Sciatic nerve (tissue), 2 donors: ENCODE data around the gene FAM50A. TPM values are rescaled to one million over a fixed set of nuclear protein-coding genes. Genes with fewer than 3 reads are reported as not detected.

Source experiments
- ATAC-seq: fragments of 200-7000 bp; cut with Tn5 transposase; one replicate; pipeline ENCODE4 v1.9.1; 2020; ENCODE audit warnings: mild to moderate bottlenecking, moderate library complexity
- DNase-seq: peaks from one replicate; pipeline ENCODE4 v3.0.0-alpha.2; 2020; ENCODE audit warnings: low spot score
- intact Hi-C: fragments of 100-400 bp; cut with DNase I; formaldehyde crosslinking; loops from one replicate; pipeline ENCODE4 v1.14.2; 2022
- total RNA-seq: library from RNA; stranded (reverse); fragmentation: NEBNext Ultra II Directional; extraction: Animal tissue kit (Norgen Biotek cat#: 25700); gene quantifications from one replicate; pipeline ENCODE4 v1.2.1, GENCODE V29; 2021
- donor health status: DM: no; HTN: no; CAD: no.
- donor health status: DM: no; HTN: no; CAD: no.

The FAM50A gene
- total RNA-seq, 1 donor from 2014 or later = 51.1 TPM

DNA sequence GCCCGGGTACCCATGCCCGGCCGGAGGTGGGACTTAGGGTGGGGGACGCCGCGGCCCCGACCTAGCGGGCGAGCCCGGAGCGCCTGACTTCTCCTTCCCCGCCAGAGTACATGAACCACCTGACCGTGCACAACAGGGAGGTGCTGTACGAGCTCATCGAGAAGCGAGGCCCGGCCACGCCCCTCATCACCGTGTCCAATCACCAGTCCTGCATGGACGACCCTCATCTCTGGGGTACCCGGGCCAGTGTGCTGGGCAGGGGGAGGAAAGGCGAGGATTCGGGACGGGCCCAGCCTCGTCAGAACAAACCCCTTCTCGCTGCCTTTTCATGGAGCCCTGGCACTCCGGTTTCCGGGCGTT, 32.0 kb upstream of the FAM50A start:
- intact Hi-C loops = no loop called here
- ATAC-seq (peak; percentile 80), DNase-seq (peak; percentile 79)

DNA sequence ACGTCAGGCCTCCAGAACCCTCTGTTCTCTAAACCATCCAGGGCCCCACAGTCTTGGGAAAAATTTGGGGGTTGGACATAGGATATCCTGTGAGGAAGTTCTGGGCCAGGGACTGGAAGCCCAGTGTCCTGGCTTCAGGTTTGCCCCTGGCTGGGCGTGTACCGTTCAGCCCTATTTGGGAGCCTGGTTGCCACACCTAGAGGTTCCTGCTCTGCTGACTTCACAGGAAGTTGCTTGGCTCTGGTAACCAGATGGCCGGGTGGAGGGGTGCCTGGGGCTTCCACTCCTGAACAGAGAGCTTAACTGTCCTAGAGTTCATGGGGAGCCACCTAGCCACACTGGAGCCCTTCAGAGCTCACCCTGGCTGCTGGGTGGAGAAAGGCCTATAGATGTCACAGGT, 31.5 kb upstream of the FAM50A start:
- ATAC-seq = peak; percentile 27
- no peak for DNase-seq
- intact Hi-C loops = no loop called here

DNA sequence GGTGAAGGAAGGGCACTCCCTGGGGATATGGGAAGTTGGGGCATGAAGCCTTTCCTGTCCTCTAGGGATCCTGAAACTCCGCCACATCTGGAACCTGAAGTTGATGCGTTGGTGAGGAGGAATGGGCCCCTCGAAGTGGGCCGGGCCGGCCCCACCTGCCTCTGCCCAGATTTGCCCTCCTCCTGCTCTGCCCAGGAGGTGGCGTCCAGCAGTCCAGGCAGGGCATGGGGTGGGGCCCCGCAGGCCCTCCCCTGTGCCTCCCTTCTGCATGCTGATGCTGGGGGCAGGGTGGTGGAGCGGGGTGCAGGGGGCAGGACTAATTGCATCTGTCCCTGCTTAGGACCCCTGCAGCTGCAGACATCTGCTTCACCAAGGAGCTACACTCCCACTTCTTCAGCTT, 30.8 kb upstream of the FAM50A start:
- ATAC-seq (no peak), DNase-seq (no peak)
- intact Hi-C loops = no loop called here

DNA sequence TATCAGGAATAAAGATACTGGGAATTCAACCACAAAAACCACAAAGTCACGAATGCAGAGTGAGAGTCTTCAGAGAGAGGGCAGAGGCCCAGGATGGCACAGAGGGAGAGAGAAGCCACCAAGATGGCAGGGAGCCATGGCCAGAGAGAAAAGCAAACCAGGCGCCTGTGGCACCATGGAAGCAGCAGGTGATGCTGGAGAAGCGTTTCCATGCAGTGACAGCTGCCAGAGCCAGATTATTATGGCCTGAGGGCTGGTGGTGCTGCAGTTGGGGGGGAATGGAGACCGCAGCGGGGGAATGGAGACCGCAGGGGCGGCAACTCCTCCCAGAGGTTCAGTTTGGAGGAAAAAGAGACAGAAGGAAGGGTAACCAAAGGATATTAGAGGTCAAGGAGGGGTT, 26.8 kb upstream of the FAM50A start:
- DNase-seq = no peak
- no peak for ATAC-seq
- intact Hi-C loops = no loop called here

DNA sequence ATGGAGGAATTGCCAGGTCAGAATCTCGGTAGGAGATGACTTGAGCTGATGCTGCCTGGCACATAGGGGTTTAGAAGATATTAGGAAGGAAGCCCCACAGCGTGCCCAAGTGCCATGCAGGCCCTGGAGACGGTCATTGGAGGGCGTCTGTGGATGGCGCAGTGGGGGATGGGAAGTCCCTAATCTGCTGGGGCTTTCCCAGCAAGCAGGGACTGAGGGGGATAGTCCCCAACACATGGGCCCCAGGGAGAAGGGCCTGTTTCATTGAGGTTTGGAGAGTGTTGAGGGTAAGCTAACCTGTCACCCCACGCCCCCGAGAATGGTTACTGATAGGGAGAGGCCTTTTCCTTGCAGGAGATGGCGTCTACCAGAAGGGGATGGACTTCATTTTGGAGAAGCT, 24.8 kb upstream of the FAM50A start:
- ATAC-seq = no peak
- intact Hi-C loops = no loop called here
- DNase-seq = no peak

DNA sequence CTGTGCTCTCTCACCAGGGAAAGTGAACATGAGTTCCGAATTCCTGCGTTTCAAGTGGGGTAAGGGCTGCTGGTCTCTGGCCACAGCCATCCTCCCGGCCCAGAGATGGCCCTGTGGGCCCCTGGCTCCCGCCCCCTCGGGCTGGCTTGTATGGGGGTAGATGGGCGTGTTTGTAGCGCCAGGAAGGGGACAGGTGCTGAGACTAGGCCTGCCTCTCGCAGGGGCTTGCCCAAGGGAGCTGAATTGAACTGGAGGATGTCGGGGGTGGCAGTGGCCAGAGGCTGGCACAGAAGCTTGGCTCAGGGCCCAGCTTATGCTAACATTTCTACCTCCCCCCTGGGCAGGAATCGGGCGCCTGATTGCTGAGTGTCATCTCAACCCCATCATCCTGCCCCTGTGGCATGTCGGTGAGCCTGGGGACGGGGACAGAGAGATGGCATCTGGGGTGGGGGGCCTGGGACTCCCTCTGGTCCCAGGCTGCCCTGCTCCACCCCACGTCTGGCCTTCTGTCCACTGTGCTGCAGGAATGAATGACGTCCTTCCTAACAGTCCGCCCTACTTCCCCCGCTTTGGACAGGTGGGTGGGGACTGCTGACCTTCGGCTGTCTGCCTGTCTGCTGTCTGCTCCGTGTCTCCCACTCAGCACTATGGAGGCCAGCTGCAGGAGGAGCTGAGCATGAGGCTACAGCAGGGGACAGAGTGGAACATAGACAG, 24.1 kb upstream of the FAM50A start:
- intact Hi-C loops = no loop called here
- DNase-seq = no peak
- peak; percentile 21 for ATAC-seq

DNA sequence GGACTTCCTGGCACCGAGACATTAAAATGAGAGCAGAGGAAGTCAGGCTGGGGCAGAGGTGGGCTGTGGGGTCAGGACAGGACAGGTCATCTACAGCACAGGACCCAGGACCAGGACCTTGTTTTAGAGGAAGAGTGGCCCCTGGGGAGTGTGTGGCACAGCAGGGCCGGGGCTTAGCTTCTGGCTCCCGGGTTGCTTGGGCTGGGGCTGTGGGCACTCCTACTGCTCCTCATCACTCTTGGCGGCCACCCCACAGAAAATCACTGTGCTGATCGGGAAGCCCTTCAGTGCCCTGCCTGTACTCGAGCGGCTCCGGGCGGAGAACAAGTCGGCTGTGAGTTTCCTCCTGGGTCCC, 23.6 kb upstream of the FAM50A start:
- DNase-seq = no peak
- intact Hi-C loops = no loop called here
- ATAC-seq = peak; percentile 10

DNA sequence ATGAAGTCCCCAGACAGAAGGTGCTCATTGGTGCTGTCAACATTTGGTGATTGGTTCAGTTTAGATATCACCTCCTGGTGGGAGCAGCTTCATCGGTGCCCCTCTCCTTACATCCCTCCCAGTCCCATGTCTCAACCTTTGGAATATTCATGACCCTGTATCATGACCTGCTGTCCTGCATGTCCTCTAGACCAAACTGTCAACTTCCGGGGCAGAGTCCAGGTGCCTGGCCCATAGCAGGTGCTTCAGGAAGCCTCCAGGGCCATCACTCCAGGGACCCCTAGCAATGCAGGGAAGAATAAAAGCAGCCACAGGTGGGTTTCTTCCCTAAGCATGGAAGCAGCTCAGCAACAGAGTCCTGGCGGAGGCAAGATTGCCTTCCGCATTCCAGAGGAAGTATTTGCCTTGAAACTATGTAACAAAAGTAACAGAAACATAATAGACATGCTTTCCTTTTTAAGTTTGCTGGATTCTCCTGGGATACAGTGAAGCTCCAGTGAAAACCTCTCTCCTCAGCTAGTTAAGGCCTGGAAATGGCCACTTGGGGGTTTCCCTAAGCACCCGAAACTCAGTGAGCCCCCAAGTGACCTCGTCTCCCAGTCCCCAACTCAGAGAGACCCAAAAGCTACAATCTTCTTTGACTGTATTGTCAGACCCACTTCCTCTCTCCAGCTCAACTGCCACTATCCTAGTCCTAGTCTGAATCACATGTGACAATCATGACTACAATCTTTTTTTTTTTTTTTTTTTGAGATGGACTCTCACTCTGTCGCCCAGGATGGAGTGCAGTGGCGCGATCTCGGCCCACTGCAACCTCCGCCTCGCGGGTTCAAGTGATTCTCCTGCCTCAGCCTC, 16.8 kb upstream of the FAM50A start:
- intact Hi-C loops = no loop called here
- ATAC-seq (no peak), DNase-seq (no peak)

DNA sequence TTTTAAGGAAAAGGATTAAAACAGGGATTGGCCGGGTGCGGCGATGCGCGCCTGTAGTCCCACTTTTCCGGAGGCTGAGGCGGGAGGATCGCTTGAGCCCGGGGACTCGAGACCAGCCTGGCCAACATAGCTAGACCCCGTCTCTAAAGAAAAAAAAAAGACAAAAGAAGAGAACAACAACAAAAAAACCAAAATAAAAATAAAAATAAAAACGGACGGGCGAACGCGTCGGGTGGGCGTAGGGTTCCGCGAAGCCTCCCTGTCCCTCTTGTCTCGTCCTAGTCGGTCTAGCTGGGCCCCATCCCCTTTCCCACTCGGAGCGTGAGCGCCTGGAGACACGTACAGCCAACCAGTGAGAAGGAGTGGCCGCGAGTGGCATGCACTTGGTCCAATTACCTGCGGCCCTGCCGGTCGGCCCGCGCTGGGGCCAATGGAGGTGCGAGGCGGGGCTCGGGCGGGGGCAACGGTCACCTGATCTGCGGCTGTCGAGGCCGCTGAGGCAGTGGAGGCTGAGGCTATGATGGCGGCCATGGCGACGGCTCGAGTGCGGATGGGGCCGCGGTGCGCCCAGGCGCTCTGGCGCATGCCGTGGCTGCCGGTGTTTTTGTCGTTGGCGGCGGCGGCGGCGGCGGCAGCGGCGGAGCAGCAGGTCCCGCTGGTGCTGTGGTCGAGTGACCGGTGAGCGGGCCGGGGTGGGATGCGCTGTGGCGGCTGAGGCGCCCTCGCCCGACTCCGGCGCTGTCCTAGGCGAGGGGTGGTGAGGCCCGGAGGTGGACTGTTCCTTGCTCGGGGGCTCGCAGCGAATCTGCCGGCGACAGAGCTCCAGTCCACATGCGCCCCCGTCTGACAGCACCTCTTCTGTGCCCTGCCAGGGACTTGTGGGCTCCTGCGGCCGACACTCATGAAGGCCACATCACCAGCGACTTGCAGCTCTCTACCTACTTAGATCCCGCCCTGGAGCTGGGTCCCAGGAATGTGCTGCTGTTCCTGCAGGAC, 15.5 kb upstream of the FAM50A start, which contains the start of gene ATP6AP1:
TSS of gene ATP6AP1 (plus strand) at position 502 of the 996 bp plus-strand sequence. CDS start at position 518, 16 bp downstream.
- DNase-seq (peak; percentile 94), ATAC-seq (peak; percentile 98)
- intact Hi-C loops = no loop called here

DNA sequence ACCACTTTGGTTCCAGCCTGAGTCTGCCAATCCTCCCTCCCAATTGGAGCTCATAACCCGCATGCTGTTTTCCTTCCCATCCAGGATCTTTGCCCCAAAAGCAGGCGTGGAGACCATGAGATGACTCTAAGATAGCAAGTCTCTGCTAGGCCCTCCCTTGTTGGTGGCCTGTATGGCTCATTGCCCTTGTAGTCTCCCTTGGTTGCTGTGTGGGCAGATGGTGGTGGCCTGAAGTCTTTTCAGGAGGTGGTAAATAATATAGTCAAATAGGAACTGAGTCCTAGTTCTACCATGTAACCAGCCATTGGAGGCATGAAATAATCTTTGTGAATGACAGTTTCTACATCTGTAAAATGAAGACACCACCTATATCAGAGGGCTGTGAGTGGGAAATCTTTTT, 14.2 kb upstream of the FAM50A start:
- intact Hi-C loops = no loop called here
- no peak for DNase-seq
- no peak for ATAC-seq

DNA sequence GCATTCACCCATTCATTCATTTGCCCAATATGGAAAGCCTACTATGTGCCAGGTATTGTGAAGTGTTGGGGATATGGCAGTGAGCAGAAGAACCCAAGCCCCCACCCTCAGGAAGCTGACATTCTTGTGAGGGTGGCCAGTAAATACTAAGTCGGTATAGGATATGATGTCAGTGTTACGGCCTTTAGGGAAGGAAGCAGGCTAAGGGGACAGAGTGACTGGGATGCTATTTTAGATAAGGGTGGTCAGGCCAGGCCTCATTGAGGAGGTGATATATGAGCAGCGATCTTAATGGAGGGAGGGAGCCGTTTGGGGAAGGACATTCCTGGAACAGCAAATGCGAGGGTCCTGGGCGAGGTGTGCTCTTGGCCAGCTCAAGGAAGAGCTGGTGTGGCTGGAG, 13.5 kb upstream of the FAM50A start:
- DNase-seq (no peak), ATAC-seq (no peak)
- intact Hi-C loops = no loop called here

DNA sequence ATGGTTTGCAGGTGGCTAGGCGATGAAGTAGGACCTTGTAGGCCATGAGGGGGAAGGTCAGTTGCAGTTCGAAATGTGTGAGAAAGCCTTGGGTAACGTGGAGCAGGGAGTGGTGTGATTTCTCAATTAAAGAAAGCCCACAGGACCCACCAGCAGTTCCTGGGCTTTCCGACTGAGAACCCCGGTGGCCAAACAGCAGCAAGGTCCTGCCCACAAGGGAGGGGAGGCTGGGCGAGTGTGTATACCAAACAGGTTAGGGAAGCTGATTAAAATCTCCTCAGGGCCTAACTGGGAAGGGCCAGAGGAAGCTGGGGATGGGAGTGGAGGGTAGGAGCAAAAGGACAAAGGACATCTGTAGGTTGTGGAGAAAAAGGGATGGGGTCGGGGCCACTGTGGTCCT, 13.0 kb upstream of the FAM50A start:
- ATAC-seq (no peak), DNase-seq (no peak)
- intact Hi-C loops = no loop called here

DNA sequence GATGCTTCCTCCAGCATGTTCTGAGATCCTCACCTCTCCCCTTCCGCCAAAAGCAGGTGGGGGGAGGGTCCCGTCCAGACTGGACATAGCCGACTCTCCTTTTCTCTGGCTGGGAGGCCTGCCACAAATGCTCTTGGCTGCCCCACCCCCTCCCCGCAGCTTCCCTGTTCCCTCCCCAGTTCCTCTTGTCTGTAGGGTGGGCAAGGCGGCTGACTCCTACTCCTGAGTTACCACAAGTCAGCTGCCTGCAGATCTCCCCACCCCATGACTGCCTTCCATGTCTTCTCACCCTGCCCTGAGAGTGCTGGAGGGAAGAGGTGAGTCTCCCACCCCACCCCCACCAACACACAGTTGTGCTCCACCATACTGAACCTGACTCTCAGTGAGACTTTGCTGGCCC, 12.6 kb upstream of the FAM50A start:
- no peak for DNase-seq
- ATAC-seq = no peak
- intact Hi-C loops = no loop called here

DNA sequence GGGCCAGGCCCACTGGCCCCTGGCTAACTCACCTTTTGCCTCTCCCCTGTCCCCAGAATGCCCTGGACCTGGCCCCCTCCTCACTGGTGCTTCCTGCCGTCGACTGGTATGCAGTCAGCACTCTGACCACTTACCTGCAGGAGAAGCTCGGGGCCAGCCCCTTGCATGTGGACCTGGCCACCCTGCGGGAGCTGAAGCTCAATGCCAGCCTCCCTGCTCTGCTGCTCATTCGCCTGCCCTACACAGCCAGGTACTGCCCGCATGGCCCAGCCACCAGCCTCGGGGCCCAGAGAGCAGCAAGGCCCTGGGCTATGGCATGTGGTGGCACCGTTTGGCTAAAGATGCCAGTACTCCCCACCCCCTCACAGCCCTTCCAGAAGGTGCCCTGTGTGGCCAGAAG, 11.7 kb upstream of the FAM50A start:
- ATAC-seq = no peak
- DNase-seq = no peak

DNA sequence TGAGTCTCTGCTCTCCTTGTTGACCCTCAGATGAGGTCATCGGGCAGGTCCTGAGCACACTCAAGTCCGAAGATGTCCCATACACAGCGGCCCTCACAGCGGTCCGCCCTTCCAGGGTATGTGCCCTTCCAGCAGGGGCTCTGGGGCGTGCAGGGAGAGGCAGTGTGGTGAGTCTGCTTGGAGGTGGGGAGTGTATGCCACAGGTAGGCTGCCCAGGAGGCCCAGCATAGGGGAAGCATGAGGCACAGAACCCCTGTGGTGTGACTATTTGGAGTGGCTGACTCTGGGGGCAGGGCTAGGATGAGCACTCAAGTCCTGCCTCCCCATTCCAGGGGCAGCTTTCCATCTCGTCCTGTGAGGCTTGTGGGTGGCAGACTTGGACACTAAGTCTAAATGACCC, 10.3 kb upstream of the FAM50A start:
- no peak for ATAC-seq
- intact Hi-C loops = no loop called here
- DNase-seq = no peak

More for the DNA sequence above, 11.7 kb upstream of the FAM50A start:
- intact Hi-C loops = no loop called here

DNA sequence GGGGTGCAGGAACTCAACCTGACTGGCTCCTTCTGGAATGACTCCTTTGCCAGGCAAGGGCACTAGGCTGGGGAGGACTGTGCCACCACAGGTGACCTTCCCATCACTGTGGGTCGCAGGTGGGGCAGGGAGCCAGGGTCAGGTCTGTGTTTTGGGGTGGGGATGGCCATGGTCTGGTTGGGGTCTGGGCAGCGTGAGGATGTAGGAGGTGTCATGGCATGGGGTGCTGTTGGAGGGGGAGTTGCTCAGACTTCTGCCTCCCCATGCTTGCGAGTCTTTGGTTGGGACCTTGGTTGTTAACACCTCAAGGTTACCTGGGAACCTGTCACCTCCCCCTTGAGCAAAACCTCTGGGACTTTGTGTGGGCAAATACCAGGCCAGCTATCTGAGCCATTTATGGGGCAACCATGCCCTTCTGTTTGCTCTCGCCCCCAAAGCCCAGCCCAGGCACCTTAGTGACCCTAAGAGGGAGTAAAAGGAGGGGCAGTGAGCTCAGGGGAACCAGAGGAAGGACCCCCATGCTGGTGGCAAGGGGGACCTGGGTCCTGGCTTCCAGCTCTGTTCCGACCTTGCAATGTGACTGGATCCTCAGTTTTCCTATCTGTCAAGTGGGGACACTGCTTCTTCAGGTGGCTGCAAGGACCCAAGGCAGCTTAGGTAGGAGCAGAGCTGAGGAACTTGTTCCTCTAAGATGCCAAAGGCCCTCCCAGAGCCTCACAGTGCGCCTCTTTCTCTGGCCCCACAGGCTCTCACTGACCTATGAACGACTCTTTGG, 9.4 kb upstream of the FAM50A start:
- intact Hi-C loops = no loop called here
- DNase-seq (no peak), ATAC-seq (no peak)

DNA sequence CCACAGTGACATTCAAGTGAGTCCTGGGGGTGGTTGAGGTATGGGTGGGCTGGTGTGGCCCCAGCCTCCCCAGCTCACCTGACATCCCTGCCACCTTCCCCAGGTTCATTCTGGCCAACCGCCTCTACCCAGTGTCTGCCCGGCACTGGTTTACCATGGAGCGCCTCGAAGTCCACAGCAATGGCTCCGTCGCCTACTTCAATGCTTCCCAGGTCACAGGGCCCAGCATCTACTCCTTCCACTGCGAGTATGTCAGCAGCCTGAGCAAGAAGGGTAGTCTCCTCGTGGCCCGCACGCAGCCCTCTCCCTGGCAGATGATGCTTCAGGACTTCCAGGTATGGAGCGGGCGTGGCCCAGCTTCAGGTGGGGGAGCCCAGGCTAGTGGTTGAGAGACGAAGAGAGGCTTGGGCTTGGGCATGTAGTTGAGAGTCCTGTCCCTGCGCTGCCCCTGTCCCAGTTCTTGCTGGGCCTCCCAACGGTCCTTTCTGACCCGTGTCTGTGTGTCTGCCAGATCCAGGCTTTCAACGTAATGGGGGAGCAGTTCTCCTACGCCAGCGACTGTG, 8.7 kb upstream of the FAM50A start:
- intact Hi-C loops = no loop called here
- DNase-seq = no peak
- ATAC-seq = no peak

DNA sequence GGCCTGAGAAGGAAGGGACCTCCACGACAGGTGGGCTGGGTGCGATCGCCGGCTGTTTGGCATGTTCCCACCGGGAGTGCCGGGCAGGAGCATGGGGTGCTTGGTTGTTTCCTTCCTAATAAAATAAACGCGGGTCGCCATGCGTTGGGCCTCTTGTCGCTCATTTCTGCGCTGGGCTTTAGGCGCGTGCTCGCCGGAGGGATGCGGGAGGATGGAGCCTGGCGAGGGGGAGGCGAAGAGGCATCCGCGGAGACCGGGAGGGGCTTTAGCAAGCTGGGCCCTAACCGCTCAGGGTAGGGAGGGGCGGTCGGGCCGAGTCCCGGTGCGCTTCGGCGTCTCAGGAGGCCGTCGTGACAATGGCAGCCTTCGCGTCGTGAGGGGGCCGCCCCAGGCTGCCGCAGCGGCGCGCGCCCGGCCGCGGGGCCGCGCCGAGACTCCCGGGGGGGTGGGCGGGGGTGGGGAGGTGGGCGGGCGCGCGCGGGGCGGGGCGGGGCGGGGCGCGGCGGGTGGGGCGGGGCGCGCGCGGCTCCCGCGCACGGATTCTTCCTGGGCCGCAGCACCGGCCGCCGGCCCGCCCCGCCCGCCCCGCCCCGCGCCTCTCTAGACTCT, 7.5 kb upstream of the FAM50A start:
- intact Hi-C loops = no loop called here
- ATAC-seq (peak; percentile 35), DNase-seq (no peak)
